HepG2 (cell line): ENCODE results near the gene TSHZ2. TPM values are rescaled to one million over a fixed set of nuclear protein-coding genes. Genes with fewer than 3 reads are reported as not detected.

Source experiments
- ATAC-seq: fragments of 200-7000 bp; cut with Tn5 transposase; 3 replicates; pipeline ENCODE4 v1.9.1; 2020; ENCODE audit warnings: mild to moderate bottlenecking, moderate library complexity
- BruUV-seq: library from RNA; stranded (reverse); fragments of 400-500 nt; replicated peaks from 2 replicates; lab custom pipeline; 2021; lab: Mats Ljungman, UMichigan
- CTCF ChIA-PET: fragments of 300-600 bp; formaldehyde crosslinking; extraction: SDS; loops from one replicate; lab custom pipeline; 2021; ENCODE audit warnings: low total read pairs, inconsistent platforms, low intra/inter-chr PET ratio; lab: Yijun Ruan, JAX
- POLR2A ChIA-PET: fragments of 350-600 bp; sonication (Branson Sonifier 250); formaldehyde crosslinking; loops from one replicate; lab custom pipeline; 2020; ENCODE audit warnings: antibody characterized with exemption, inconsistent platforms; lab: Yijun Ruan, JAX
- DNase-seq: peaks from one replicate; pipeline ENCODE4 v3.0.0-alpha.2; 2015; ENCODE audit warnings: low spot score
- FAIRE-seq: peaks from 3 replicates; lab custom pipeline; 2011; peaks lifted over from hg19 to GRCh38; lab: Jason Lieb, UNC
- H2AFZ ChIP-seq: one replicate; pipeline ENCODE4 v1.6.1; 2011; ENCODE audit warnings: low read length, inconsistent platforms
- H3K27ac ChIP-seq: fragments of 300-600 bp; 3 replicates; pipeline ENCODE4 v1.8.0; 2011; ENCODE audit warnings: mixed run types, mild to moderate bottlenecking, mixed read lengths, low read length, inconsistent platforms; ENCODE audit not compliant: insufficient read depth; ENCODE audit errors: extremely low read length
- H3K27me3 ChIP-seq, 2 experiments: fragments of 200-600 bp in 1 of 2; 2 replicates in 1 of 2; 3 replicates in 1 of 2; pipeline versions ENCODE4 v1.6.0 to v1.8.0; 2011; ENCODE audit warnings: low read length in 2 of 2, mild to moderate bottlenecking in 2 of 2, moderate library complexity in 2 of 2, inconsistent platforms in 1 of 2; ENCODE audit not compliant: insufficient read depth in 2 of 2, control insufficient read depth in 1 of 2
- H3K36me3 ChIP-seq, 2 experiments: fragments of 200-600 bp in 1 of 2; replicated peaks in 1 of 2; 2 replicates in 1 of 2; 3 replicates in 1 of 2; pipeline versions ENCODE4 v1.5.1 to v1.8.0; 2011; ENCODE audit warnings: low read length in 2 of 2, inconsistent platforms in 1 of 2; ENCODE audit not compliant: insufficient read depth in 2 of 2, control insufficient read depth in 1 of 2
- H3K4me1 ChIP-seq: 2 replicates; pipeline ENCODE4 v1.5.1; 2012; ENCODE audit warnings: low read length, inconsistent platforms; ENCODE audit not compliant: insufficient read depth
- H3K4me2 ChIP-seq: 2 replicates; pipeline ENCODE4 v1.6.0; 2011; ENCODE audit warnings: low read depth, low read length, inconsistent platforms
- H3K4me3 ChIP-seq, 3 experiments: fragments of 200-600 bp in 1 of 3; sonication (generic), shearing (Covaris generic) in 1 of 3; replicated peaks in 1 of 3; 2 replicates each; pipeline ENCODE4 v1.5.1; 2011 to 2016; ENCODE audit warnings: low read length in 3 of 3, inconsistent platforms in 2 of 3, low read depth in 2 of 3, mild to moderate bottlenecking in 2 of 3, control low read depth in 1 of 3, mixed read lengths in 1 of 3; ENCODE audit not compliant: insufficient read depth in 1 of 3
- H3K79me2 ChIP-seq: one replicate; pipeline ENCODE4 v1.6.1; 2011; ENCODE audit warnings: low read length, inconsistent platforms; ENCODE audit not compliant: insufficient read depth
- H3K9ac ChIP-seq: 2 replicates; pipeline ENCODE4 v1.6.0; 2011; ENCODE audit warnings: mild to moderate bottlenecking, low read depth, low read length, inconsistent platforms; ENCODE audit not compliant: insufficient read depth
- H3K9me3 ChIP-seq: 2 replicates; pipeline ENCODE4 v1.5.1; 2012; ENCODE audit warnings: mild to moderate bottlenecking, low read length
- H4K20me1 ChIP-seq: 2 replicates; pipeline ENCODE4 v1.6.0; 2011; ENCODE audit warnings: inconsistent platforms, mild to moderate bottlenecking, low read length, moderate library complexity; ENCODE audit not compliant: insufficient read depth
- ATF7 ChIP-seq, 2 experiments: fragments of 450-650 bp in 1 of 2; sonication (generic) in 1 of 2; formaldehyde crosslinking in 1 of 2; IDR thresholded peaks; 2 replicates each; pipeline versions ENCODE4 v1.4.0 to v1.6.1; 2016 to 2020; ENCODE audit warnings: antibody characterized with exemption in 1 of 2, mild to moderate bottlenecking in 1 of 2, missing genetic modification reagents in 1 of 2
- FOXP1 ChIP-seq, 2 experiments: fragments of 450-650 bp in 1 of 2; IDR thresholded peaks; 2 replicates each; pipeline ENCODE4 v1.6.1; 2017 to 2018; ENCODE audit warnings: antibody characterized with exemption in 1 of 2
- PAX8 ChIP-seq: sonication (generic); formaldehyde crosslinking; IDR thresholded peaks from 2 replicates; pipeline ENCODE4 v1.8.0; 2022; ENCODE audit warnings: mild to moderate bottlenecking, missing genetic modification reagents, borderline replicate concordance
- WGBS: methylation state at CpG from one replicate; pipeline ENCODE4 v1.1.6; 2017; ENCODE audit warnings: low lambda C conversion rate; 5-methylcytosine and 5-hydroxymethylcytosine counted together
- in situ Hi-C: cut with HindIII; loops from 2 replicates; pipeline ENCODE4 v1.10.0; 2017; ENCODE audit warnings: low pct_unique_long_range_greater_than_20kb; ENCODE audit not compliant: extremely low pct_ligation_motif_present
- intact Hi-C: fragments of 100-400 bp; cut with micrococcal nuclease; formaldehyde crosslinking; loops from one replicate; pipeline ENCODE4 v1.10.0; 2022; ENCODE audit not compliant: unreplicated experiment
- polyA plus RNA-seq, 8 experiments: library from polyadenylated mRNA; depleted of rRNA in 3 of 8; stranded (reverse) in 7 of 8; unstranded in 1 of 8; fragments of >200 nt; fragmentation: Illumina TruSeq in 4 of 8; extraction: Trizol in 4 of 8; gene quantifications; 2 replicates each; pipeline versions ENCODE4 v1.2.1 to v1.2.3, GENCODE V29; 2011 to 2016; ENCODE audit warnings: low read depth in 4 of 8, missing spikeins in 1 of 8, mixed read lengths in 1 of 8; ENCODE audit not compliant: insufficient read depth in 1 of 8
- total RNA-seq, 5 experiments: library from RNA; depleted of rRNA; stranded (reverse); fragments of >200 nt; fragmentation: Illumina TruSeq; extraction: Trizol; gene quantifications; 2 replicates each; pipeline ENCODE4 v1.2.3, GENCODE V29; 2016; ENCODE audit warnings: low read depth in 1 of 5
- TF ChIP-seq, protein P1 (sequence below): sonication (generic); formaldehyde crosslinking; IDR thresholded peaks from 2 replicates; pipeline ENCODE4 v1.9.0; 2021; ENCODE audit warnings: missing genetic modification reagents, mild to moderate bottlenecking, borderline replicate concordance
- TF ChIP-seq, protein P2 (sequence below): sonication (generic); formaldehyde crosslinking; IDR thresholded peaks from 2 replicates; pipeline ENCODE4 v1.4.0; 2020; ENCODE audit warnings: missing genetic modification reagents

TSHZ2 gene
- total and polyA plus RNA-seq, 2 of the 13 experiments (the other 11 are each of a cell fraction or from before 2014, with no cell fraction given): 0.01 TPM; not detected in 1

DNA sequence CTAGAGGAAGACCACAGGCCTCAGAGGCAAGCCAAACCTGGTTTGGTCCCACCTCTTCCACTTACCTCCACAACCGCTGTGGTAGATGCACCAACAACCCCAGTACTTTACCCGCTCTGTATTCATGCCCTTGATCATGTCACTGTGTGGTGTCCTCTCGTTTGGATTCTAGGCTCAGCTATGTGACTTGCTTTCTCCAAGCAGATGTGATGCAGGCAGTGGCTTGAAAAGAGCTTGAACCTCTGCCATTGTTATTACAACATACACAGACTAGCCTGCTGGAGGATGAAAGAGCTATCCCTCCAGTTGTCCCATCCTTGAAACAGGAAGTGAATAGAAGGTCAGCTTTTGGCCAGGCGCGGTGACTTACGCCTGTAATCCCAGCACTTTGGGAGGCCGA is 473.8 kb downstream of the TSHZ2 start (continued):
- TF ChIP-seq, protein P1, sequence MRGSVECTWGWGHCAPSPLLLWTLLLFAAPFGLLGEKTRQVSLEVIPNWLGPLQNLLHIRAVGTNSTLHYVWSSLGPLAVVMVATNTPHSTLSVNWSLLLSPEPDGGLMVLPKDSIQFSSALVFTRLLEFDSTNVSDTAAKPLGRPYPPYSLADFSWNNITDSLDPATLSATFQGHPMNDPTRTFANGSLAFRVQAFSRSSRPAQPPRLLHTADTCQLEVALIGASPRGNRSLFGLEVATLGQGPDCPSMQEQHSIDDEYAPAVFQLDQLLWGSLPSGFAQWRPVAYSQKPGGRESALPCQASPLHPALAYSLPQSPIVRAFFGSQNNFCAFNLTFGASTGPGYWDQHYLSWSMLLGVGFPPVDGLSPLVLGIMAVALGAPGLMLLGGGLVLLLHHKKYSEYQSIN: no peak

DNA sequence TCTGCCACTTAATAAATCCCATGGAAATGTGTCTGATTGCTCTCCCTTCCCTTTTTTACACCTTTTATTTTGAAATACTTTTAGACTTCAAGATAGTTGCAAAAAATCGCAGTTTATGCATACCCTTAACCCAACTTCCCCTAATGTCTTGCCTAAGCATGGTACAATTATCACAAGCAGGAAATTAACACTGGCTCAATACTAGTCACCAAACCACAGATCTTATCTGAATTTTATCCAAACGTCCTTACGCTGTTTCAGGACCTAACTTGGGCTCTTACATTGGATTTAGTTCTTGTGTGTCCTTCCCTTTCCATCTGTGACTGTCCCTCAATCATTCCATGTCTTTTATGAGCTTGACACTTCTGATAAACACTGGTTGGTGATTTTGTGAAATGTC is 475.2 kb downstream of the TSHZ2 start:
- ChIA-PET CTCF (no interaction called here), POLR2A (no interaction called here)
- FAIRE-seq (no peak), DNase-seq (no peak), ATAC-seq (no peak)
- H3K36me3 ChIP-seq: no peaks in the 10 kb centered on the region; a peak in 1 of 5 replicates
- no peak for TF ChIP-seq ATF7 (IDR thresholded peaks at IDR 0.05)
- no peak for TF ChIP-seq ATF7 (CRISPR knock-in tag; IDR thresholded peaks at IDR 0.05)
- TF ChIP-seq, protein P2, sequence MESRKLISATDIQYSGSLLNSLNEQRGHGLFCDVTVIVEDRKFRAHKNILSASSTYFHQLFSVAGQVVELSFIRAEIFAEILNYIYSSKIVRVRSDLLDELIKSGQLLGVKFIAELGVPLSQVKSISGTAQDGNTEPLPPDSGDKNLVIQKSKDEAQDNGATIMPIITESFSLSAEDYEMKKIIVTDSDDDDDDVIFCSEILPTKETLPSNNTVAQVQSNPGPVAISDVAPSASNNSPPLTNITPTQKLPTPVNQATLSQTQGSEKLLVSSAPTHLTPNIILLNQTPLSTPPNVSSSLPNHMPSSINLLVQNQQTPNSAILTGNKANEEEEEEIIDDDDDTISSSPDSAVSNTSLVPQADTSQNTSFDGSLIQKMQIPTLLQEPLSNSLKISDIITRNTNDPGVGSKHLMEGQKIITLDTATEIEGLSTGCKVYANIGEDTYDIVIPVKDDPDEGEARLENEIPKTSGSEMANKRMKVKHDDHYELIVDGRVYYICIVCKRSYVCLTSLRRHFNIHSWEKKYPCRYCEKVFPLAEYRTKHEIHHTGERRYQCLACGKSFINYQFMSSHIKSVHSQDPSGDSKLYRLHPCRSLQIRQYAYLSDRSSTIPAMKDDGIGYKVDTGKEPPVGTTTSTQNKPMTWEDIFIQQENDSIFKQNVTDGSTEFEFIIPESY (CRISPR knock-in tag): no peak
- no peak for TF ChIP-seq FOXP1 (IDR thresholded peaks at IDR 0.05)
- TF ChIP-seq FOXP1 (CRISPR knock-in tag; IDR thresholded peaks at IDR 0.05): no peak
- no peak for TF ChIP-seq PAX8 (CRISPR knock-in tag)
- no peak overlapping the region for H3K9ac ChIP-seq
- WGBS: 46% methylated on average over 3 of the region's 3 CpGs
- no TSS peak for BruUV-seq
- intact Hi-C loops (no loop called here), in situ Hi-C loops (no loop called here)
- H3K9me3 ChIP-seq: peaks cover 17% of the 10 kb centered on the region
- H3K79me2 ChIP-seq: no peaks in the 10 kb centered on the region
- H3K27me3 ChIP-seq: peaks cover 0 to 6% of the 10 kb centered on the region in 2 experiments; a peak in 1 of 5 replicates
- no peak overlapping the region for H3K4me2 ChIP-seq
- no peaks in the 10 kb centered on the region for H4K20me1 ChIP-seq
- peaks cover 8% of the 10 kb centered on the region; the same call in 1 of the 2 replicates for H3K4me1 ChIP-seq
- H3K27ac ChIP-seq: no peak overlapping the region
- no peak overlapping the region for H2AFZ ChIP-seq
- no peak overlapping the region for H3K4me3 ChIP-seq
